ENCODE measurements around the gene ARHGEF28.

- TF ChIP-seq CTCF (IDR thresholded peaks at IDR 0.05) (no peak), EZH2 (IDR thresholded peaks at IDR 0.05; ENCODE audit: borderline replicate concordance, insufficient read depth, low read depth, low read length, poor library complexity, severe bottlenecking) (no peak)
Measured at GRCh38 chr5:73702534-73702933, 76.5 kb downstream of the ARHGEF28 start.

Measured in B cell (primary cell).